Upper lobe of left lung (tissue), 6 donors: ENCODE results near the gene FAM181A. TPM values are rescaled to one million over a fixed set of nuclear protein-coding genes. Genes with fewer than 3 reads are reported as not detected.

ENCODE experiments used
- ATAC-seq, 2 donors: fragments of 200-7000 bp; cut with Tn5 transposase; one replicate each; pipeline ENCODE4 v1.9.1; 2022; ENCODE audit warnings: mild to moderate bottlenecking in 2 of 2, moderate library complexity in 2 of 2; ENCODE audit not compliant: low FRiP score in 2 of 2
- DNase-seq, 2 donors: peaks; one replicate each; pipeline ENCODE4 v3.0.0-alpha.2; 2019 to 2020
- H3K27ac ChIP-seq, 4 donors: fragments of 200-600 bp; sonication (generic); one replicate each; pipeline ENCODE4 v1.5.1; 2016 to 2019
- H3K27me3 ChIP-seq, 4 donors: fragments of 200-600 bp; sonication (generic); one replicate each; pipeline ENCODE4 v1.5.1; 2017 to 2019
- H3K36me3 ChIP-seq, 4 donors: fragments of 200-600 bp; sonication (generic); one replicate each; pipeline ENCODE4 v1.5.1; 2016 to 2019
- H3K4me1 ChIP-seq, 4 donors: fragments of 200-600 bp; sonication (generic); one replicate each; pipeline ENCODE4 v1.5.1; 2018 to 2019
- H3K4me3 ChIP-seq, 4 donors: fragments of 200-600 bp; sonication (generic); one replicate each; pipeline ENCODE4 v1.5.1; 2017 to 2019; ENCODE audit warnings: mild to moderate bottlenecking in 2 of 4, moderate library complexity in 1 of 4
- H3K9me3 ChIP-seq, 4 donors: fragments of 200-600 bp; sonication (generic); one replicate each; pipeline ENCODE4 v1.5.1; 2018 to 2019
- EP300 ChIP-seq, 4 donors: sonication (generic); formaldehyde crosslinking; IDR thresholded peaks; one replicate each; pipeline ENCODE4 v1.5.1; 2017; ENCODE audit warnings: antibody characterized with exemption in 4 of 4, control low read depth in 2 of 4
- POLR2A ChIP-seq, 4 donors: fragments of 450-650 bp; IDR thresholded peaks; one replicate each; pipeline ENCODE4 v1.5.1; 2016 to 2017; ENCODE audit warnings: antibody characterized with exemption in 4 of 4, mild to moderate bottlenecking in 2 of 4
- POLR2AphosphoS5 ChIP-seq, 2 donors: sonication (generic); formaldehyde crosslinking; IDR thresholded peaks; one replicate each; pipeline ENCODE4 v1.5.1; 2017; ENCODE audit warnings: antibody characterized with exemption in 2 of 2
- WGBS, 2 donors: methylation state at CpG; one replicate each; pipeline ENCODE4 v1.1.5; 2017 to 2018; 5-methylcytosine and 5-hydroxymethylcytosine counted together
- total RNA-seq, 6 donors: library from RNA; depleted of rRNA in 4 of 6; stranded (reverse); fragments of >200 nt in 4 of 6; gene quantifications; one replicate each; pipeline versions ENCODE4 v1.1.0 to v1.2.1, GENCODE V29; 2016 to 2021
- TF ChIP-seq, protein P1 (sequence below), 6 experiments: fragments of 450-650 bp in 4 of 6; fragments of 200-600 bp in 2 of 6; sonication (generic) in 2 of 6; IDR thresholded peaks; one replicate each; pipeline ENCODE4 v1.5.1; 2016 to 2019; ENCODE audit warnings: antibody characterized with exemption in 6 of 6
- donor health status: DM: no; HTN: no; CAD: no; lungs with moderate emphysema.
- donor health status: DM: no; HTN: yes; CAD: no; lungs with severe emphysema.

The FAM181A gene
- 10 to 100 TPM in 1 of 6 donors, 1 to 10 TPM in 3, not detected in 2; 1.6 to 13.4 (median 1.9) TPM for total RNA-seq

DNA sequence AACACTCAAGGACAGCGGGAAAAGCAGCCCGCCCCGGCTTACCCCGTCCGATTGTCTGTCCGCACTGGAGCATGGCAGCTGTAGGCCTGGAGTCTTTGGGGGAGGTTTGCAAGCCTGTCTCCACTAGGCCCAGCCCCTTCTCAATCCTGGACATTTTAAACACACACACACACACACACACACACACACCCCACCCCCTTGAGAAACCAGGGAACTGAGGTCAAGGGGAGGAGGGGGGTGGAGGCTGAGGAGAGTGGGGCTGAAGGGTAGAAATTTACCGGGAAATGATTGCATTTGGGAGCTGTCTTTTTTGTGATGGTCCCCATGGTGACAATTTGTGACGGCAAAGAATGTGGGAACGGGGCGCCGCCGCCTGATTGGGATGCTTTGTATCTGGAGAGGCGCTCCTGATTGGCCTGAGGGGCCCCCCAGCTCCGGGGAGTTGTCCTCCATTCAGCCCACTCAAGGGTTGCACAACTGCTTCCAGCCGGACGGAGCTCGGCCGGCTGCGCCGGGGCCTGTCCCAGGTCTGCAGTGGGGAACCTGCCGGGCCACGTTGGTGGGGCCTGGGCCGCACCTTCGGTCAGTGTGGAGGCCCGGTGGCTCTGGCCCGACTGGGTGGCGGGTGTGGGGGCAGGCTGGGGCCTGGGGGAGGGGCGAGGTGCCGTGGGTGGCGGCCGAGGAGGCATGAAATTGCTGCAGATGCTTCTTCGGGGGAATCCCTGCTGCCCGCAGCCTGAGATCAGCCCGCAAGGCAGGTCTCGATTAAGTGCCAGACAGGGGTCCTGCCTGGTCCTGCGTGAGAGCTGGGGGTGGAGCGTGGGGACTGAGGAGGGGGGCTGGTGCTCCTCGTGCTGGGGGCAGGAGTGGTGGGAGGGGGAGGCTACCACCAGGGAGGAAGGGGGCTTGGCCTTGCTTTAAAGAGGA lies at the start of gene FAM181A:
TSS of gene FAM181A (plus strand) at position 472 of the 927 bp plus-strand sequence. CDS start 942 bp downstream, outside the sequence.
- ATAC-seq (peak; percentile 35 to 53), DNase-seq (peak; percentile 76 to 88)
- H3K27me3 ChIP-seq = no peaks in the 10 kb centered on the region
- H3K4me3 ChIP-seq = peak within 1 kb of the TSS in 2 of 4 donors; percentile 24 to 27
- no peaks in the 10 kb centered on the region for H3K9me3 ChIP-seq
- WGBS, 2 donors = 45 to 66% methylated on average over 17 to 36 of the region's 38 CpGs
- no peak for TF ChIP-seq POLR2AphosphoS5 (IDR thresholded peaks at IDR 0.05)
- peak in 1 of 4 donors; percentile 18 for TF ChIP-seq POLR2A (IDR thresholded peaks at IDR 0.05)
- no peaks in the 10 kb centered on the region for H3K36me3 ChIP-seq
- peak within 1 kb of the TSS in 2 of 4 donors; percentile 27 to 49 for H3K27ac ChIP-seq
- peaks cover 0 to 8% (median 2%) of the 10 kb centered on the region in 4 donors for H3K4me1 ChIP-seq

GRCh38 chr14:93878212-93878611 lies 48.9 kb upstream of the FAM181A start:
- no peak for TF ChIP-seq POLR2A (IDR thresholded peaks at IDR 0.05)
- TF ChIP-seq POLR2AphosphoS5 (IDR thresholded peaks at IDR 0.05) = no peak
- TF ChIP-seq, protein P1, sequence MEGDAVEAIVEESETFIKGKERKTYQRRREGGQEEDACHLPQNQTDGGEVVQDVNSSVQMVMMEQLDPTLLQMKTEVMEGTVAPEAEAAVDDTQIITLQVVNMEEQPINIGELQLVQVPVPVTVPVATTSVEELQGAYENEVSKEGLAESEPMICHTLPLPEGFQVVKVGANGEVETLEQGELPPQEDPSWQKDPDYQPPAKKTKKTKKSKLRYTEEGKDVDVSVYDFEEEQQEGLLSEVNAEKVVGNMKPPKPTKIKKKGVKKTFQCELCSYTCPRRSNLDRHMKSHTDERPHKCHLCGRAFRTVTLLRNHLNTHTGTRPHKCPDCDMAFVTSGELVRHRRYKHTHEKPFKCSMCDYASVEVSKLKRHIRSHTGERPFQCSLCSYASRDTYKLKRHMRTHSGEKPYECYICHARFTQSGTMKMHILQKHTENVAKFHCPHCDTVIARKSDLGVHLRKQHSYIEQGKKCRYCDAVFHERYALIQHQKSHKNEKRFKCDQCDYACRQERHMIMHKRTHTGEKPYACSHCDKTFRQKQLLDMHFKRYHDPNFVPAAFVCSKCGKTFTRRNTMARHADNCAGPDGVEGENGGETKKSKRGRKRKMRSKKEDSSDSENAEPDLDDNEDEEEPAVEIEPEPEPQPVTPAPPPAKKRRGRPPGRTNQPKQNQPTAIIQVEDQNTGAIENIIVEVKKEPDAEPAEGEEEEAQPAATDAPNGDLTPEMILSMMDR (IDR thresholded peaks at IDR 0.05) = no peak
- no peak for TF ChIP-seq EP300 (IDR thresholded peaks at IDR 0.05)
- WGBS, 2 donors = 65 to 71% methylated on average over 7 to 8 of the region's 8 CpGs
- H3K4me1 ChIP-seq = peaks cover 5 to 17% (median 10%) of the 10 kb centered on the region in 4 donors

DNA sequence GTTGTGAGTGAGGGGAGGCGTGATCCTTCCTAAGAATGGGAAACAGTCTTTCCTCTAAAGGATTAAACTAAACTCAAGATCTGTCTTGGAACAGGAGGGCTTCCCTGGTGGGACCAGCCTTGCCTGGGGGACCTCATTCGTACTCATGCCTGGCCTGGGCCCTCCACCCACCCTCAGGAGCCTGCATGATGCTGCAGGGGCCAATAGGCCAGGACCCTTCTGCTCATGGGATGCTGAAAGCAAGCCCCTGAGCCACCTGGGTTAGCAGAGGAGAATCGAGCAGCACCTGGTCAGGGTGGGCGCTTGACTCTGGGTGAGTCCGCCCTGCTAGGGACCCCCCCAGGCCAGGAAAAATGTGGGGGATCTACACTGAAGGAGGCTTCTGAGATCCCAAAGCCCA lies 48.3 kb upstream of the FAM181A start:
- Histone ChIP-seq H3K27ac (peak overlapping the region in 1 of 4 donors; percentile 69), H3K36me3 (no peaks in the 10 kb centered on the region), H3K4me1 (peaks cover 5 to 17% (median 10%) of the 10 kb centered on the region in 4 donors), H3K4me3 (no peak overlapping the region), H3K9me3 (no peaks in the 10 kb centered on the region), H3K27me3 (no peaks in the 10 kb centered on the region)
- WGBS, 2 donors = 71 to 84% methylated on average over 1 to 5 of the region's 5 CpGs
- ATAC-seq = peak in 1 of 2 donors; percentile 4
- no peak for DNase-seq
- TF ChIP-seq POLR2A (IDR thresholded peaks at IDR 0.05) = no peak
- TF ChIP-seq POLR2AphosphoS5 (IDR thresholded peaks at IDR 0.05) = no peak
- TF ChIP-seq, protein P1 (IDR thresholded peaks at IDR 0.05) = no peak
- no peak for TF ChIP-seq EP300 (IDR thresholded peaks at IDR 0.05)

More at GRCh38 chr14:93878212-93878611, 48.9 kb upstream of the FAM181A start:
- DNase-seq (no peak), ATAC-seq (no peak)
- Histone ChIP-seq H3K4me3 (no peak overlapping the region), H3K27me3 (no peaks in the 10 kb centered on the region), H3K36me3 (no peaks in the 10 kb centered on the region), H3K27ac (no peak overlapping the region), H3K9me3 (no peaks in the 10 kb centered on the region)

DNA sequence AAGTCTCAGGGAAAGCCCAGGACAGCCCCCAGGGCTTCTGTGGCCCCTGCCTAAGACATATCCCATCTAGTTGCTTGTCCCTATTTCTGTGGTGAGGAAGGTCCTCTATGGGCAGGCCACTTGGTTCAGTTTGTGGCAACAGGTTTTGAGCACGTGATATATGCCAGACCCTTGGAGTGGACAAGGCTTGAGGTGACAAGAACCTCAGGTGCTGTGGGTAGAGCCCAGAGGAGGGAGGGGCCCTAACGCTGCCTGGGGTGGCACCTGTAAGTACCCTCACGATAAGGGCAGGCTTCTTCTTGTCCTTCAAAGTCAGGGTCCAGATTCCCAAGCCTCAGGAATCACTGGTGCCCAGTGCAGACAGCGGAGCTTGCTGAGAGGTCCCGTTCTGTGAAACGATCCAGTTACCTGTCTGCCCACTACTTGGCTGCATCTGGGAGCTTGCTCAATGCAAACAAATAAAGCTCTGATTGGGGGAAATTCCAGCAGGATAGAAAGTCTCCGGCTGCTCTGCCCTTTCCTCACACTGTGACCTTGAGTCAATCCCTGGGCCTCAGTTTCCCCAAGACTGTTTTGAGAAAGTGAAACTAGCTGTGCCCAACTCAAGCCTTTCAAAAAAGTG lies 47.7 kb upstream of the FAM181A start:
- peak in 1 of 2 donors; percentile 14 for ATAC-seq

More for the DNA sequence above, 47.7 kb upstream of the FAM181A start:
- no peaks in the 10 kb centered on the region for H3K9me3 ChIP-seq
- peak overlapping the region in 3 of 4 donors; percentile 15 to 28 (median 18) for H3K4me3 ChIP-seq
- peaks cover 5 to 17% (median 10%) of the 10 kb centered on the region in 4 donors for H3K4me1 ChIP-seq
- H3K36me3 ChIP-seq = no peaks in the 10 kb centered on the region
- peak in 1 of 2 donors; percentile 48 for DNase-seq
- H3K27ac ChIP-seq = peak overlapping the region in 2 of 4 donors; percentile 55 to 69
- TF ChIP-seq, protein P1 (IDR thresholded peaks at IDR 0.05) = no peak
- no peak for TF ChIP-seq POLR2AphosphoS5 (IDR thresholded peaks at IDR 0.05)
- no peak for TF ChIP-seq POLR2A (IDR thresholded peaks at IDR 0.05)
- no peak for TF ChIP-seq EP300 (IDR thresholded peaks at IDR 0.05)
- no peaks in the 10 kb centered on the region for H3K27me3 ChIP-seq
- 26 to 45% methylated on average over 3 to 7 of the region's 7 CpGs for WGBS, 2 donors
